ENCODE data around the gene NEK6.

Gene NEK6

GRCh38 chr9:124373386-124373785 lies 115.6 kb downstream of the NEK6 start:
- DNase-seq (ENCODE audit: insufficient read length, low spot score) (no peak), FAIRE-seq (no peak)
- TF ChIP-seq, protein P1, sequence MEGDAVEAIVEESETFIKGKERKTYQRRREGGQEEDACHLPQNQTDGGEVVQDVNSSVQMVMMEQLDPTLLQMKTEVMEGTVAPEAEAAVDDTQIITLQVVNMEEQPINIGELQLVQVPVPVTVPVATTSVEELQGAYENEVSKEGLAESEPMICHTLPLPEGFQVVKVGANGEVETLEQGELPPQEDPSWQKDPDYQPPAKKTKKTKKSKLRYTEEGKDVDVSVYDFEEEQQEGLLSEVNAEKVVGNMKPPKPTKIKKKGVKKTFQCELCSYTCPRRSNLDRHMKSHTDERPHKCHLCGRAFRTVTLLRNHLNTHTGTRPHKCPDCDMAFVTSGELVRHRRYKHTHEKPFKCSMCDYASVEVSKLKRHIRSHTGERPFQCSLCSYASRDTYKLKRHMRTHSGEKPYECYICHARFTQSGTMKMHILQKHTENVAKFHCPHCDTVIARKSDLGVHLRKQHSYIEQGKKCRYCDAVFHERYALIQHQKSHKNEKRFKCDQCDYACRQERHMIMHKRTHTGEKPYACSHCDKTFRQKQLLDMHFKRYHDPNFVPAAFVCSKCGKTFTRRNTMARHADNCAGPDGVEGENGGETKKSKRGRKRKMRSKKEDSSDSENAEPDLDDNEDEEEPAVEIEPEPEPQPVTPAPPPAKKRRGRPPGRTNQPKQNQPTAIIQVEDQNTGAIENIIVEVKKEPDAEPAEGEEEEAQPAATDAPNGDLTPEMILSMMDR (IDR thresholded peaks at IDR 0.05; ENCODE audit: insufficient read depth, missing control alignments) = no peak

DNA sequence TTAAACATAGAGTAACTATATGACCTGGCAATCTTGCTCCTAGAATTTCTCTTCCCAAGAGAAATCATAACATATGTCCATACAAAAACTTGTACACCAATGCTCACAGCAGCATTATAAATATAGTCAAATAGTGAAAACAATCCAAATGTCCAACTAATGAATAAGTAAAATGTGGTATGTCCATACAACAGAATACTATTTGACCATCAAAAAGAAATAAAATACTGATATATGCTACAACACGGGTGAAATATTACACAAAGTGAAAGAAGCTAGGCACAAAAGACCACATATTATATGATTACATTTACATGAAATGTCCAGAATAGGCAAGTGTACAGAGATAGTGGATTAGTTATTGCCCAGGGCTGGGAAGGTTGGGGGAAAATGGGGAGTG lies 116.1 kb downstream of the NEK6 start:
- DNase-seq (ENCODE audit: insufficient read length, low spot score) (no peak), FAIRE-seq (no peak)
- TF ChIP-seq, protein P1 (IDR thresholded peaks at IDR 0.05; ENCODE audit: insufficient read depth, missing control alignments) = no peak

DNA sequence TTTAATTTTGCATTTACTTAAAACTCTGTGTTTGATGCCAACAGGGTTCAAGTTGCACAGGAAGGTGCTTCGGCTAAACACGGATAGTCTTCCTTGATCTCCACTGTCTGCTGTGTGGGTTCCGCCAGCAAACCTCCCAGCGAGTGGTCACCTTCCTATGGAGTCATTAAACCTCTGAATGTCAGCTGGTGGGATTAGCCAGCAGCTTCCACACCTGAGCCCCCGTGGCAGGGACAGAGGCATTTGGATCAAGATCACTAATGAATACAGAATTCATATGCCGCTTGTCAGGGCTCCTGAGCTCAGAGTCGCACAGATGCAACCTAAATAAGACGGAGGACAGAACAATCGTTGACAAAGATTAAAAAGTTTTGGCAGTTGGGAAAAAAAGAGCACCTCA lies 118.0 kb downstream of the NEK6 start:
- TF ChIP-seq, protein P1 (IDR thresholded peaks at IDR 0.05; ENCODE audit: insufficient read depth, missing control alignments) = no peak
- no peak for DNase-seq (ENCODE audit: insufficient read length, low spot score)
- no peak for FAIRE-seq

DNA sequence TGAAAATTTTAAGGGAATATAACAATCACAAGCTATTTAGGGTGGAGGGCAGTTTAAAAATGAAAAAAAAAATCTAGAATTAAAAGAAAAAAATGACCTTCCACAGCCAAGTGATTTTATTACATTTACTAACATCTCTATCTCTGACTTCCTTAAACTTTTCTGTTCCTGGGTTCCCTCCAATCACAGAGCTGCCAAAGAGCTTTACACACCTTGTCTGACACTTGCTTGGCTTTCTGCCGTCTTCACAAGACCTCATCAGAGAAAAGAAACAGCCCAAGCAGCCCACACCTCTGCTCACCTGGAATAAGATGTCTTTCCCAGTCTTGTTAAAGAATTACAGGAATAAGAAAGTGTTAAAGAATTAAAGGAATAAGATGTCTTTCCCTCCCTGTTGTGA lies 118.6 kb downstream of the NEK6 start:
- DNase-seq (ENCODE audit: insufficient read length, low spot score) (no peak), FAIRE-seq (no peak)
- TF ChIP-seq, protein P1 (IDR thresholded peaks at IDR 0.05; ENCODE audit: insufficient read depth, missing control alignments) = no peak

DNA sequence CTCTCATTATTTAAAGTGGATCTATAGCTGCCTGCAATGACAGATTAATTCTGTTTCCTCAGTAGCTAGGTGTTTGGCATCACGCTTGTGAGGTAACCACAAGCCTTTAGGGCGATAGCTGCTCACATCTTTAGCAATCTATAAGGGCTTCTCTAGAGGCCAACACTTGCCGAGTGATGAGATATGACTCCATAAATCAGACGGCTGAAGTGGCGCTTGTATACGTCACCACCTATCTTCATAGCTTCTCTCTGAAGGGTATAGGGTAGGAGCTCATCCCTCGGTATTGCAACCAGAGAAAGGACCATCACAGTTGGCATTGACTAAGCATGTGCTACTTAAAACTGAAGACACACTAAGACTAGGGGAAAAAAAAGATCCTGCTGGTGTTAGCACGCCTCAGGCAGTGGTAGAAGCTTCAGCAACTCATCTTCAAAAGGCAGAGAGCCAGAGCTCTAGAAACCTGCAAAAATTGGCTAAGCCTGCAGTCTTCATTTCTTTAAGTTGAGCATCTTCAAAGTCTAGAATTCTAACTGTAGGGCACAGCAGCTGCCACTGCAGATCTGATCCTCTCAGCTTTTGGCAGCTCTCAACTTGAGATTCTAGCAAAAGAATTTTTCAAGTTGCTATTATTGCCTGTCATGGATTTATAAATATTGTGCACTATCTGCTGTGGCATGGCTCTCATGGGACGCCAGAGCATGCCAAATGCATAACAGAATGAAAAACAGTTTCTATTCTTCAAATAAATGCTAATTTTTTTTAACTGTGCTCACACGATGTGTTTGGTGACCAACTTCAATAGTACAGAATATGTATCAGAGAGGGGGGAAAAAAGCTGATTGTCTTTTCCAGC lies 120.0 kb downstream of the NEK6 start:
- FAIRE-seq (no peak), DNase-seq (ENCODE audit: insufficient read length, low spot score) (no peak)
- TF ChIP-seq, protein P1 (IDR thresholded peaks at IDR 0.05; ENCODE audit: insufficient read depth, missing control alignments) = no peak

DNA sequence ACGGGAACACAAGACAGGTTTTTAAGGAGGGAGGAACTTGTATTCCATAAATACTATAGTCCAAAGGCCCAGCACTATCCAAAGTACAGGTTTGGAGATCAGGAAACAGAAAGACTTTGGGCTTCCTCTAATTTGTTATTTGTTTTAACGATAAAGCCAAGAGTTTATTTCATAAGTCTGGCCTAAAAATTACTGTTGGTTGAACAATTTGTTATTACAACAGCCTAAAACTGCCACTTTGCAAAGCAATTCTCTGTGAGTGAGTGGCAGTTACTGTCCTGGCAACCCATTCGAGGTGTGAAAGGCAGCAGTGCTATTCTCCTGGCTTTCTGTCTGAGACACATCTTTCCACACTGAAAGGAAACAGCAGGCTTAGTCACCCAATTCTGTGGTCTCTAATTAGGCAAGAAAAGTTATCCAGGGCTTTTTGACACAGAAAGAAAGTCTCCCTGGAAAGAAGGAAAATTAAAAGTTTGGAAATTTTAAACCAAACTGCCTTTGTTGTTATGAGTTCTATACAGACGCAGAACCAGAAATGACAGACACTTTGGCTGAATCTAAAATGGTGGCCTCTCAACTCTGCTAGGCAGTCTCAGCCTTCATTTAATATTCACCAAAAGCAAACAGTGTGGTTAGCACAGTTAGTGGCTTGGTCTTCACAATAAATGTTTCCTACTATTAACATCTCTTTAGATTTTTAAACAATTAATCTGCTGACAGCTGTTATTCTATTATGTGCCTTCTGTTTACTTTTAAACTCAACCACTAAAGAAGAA lies 123.6 kb downstream of the NEK6 start:
- no peak for FAIRE-seq
- DNase-seq (ENCODE audit: insufficient read length, low spot score) = no peak

More for the DNA sequence above, 123.6 kb downstream of the NEK6 start:
- TF ChIP-seq, protein P1 (IDR thresholded peaks at IDR 0.05; ENCODE audit: insufficient read depth, missing control alignments) = no peak

Measured in D721Med (cell line).